ENCODE data around the gene FIP1L1.

GRCh38 chr4:53371843-53372521 lies 5.5 kb upstream of the FIP1L1 start:
- TF ChIP-seq CTCF (IDR thresholded peaks at IDR 0.05) (no peak), EZH2 (IDR thresholded peaks at IDR 0.05; ENCODE audit: borderline replicate concordance, insufficient read depth, low read depth, low read length, poor library complexity, severe bottlenecking) (no peak)

Measured in B cell (primary cell).